ENCODE results near the gene FOXP4. TPM values are rescaled to one million over a fixed set of nuclear protein-coding genes. Genes with fewer than 3 reads are reported as not detected.

The FOXP4 gene
- total and polyA plus RNA-seq, 2 of the 13 experiments (the other 11 are each of a cell fraction or from before 2014, with no cell fraction given), result 11.0 to 12.4 TPM

DNA sequence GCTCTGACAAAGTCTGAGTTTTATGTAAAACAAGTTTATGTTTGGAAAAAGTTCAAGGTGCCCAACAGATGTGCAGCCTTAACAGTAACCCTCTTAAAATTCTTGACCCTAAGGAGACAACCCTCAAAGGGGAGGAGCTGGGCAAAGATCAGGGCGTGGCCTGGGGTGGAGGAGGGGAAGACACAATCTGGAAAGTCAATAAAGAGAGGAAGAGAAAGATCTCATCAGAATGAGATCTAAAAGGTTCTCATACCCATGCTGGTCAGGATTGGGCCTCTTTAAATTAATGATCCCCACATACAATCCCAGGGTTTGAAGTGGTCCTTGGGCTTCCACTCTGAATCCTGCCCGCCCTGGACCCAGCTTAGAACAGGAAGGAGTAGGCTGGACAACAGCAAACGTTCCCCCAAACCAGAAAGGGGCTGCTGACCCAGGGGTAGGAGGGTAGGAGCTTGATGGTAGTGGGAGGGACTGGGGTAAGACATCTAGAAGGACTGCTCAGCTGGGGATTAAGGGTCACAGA, 33.0 kb downstream of the FOXP4 start (continued):
- TF ChIP-seq CCAR2 (optimal IDR thresholded peaks at IDR 0.05; ENCODE audit: low read depth, low read length) (peak; percentile 5), HNRNPH1 (optimal IDR thresholded peaks at IDR 0.05; ENCODE audit: low read depth, low read length) (no peak), ONECUT2 (CRISPR knock-in tag; IDR thresholded peaks at IDR 0.05) (0 out of 2 replicates have a peak, but pooled peaks have one; percentile 36), IKZF1 (IDR thresholded peaks at IDR 0.05) (no peak), ZNF503 (CRISPR knock-in tag; IDR thresholded peaks at IDR 0.05) (no peak)

GRCh38 chr6:41580690-41581089, 34.5 kb downstream of the FOXP4 start:
- Histone ChIP-seq H3K36me3 (replicated peaks in 1 of 2; ENCODE audit: control insufficient read depth in 1 of 2, insufficient read depth in 2 of 2, low read length in 2 of 2) (peaks cover 41 to 71% of the 10 kb centered on the region in 2 experiments), H3K4me3 (replicated peaks in 1 of 3; ENCODE audit: insufficient read depth in 1 of 3, low read depth in 2 of 3, low read length in 3 of 3) (no peak overlapping the region), H3K9ac (ENCODE audit: insufficient read depth, low read depth, low read length) (no peak overlapping the region), H3K27ac (ENCODE audit: extremely low read length, insufficient read depth, low read length) (no peak overlapping the region), H3K79me2 (ENCODE audit: insufficient read depth, low read length) (peaks cover 9% of the 10 kb centered on the region), H2AFZ (ENCODE audit: low read length) (no peak overlapping the region), H3K9me3 (ENCODE audit: low read length) (no peaks in the 10 kb centered on the region), H4K20me1 (ENCODE audit: insufficient read depth, low read length) (peaks cover 9% of the 10 kb centered on the region; the same call in 1 of the 2 replicates), H3K4me1 (ENCODE audit: insufficient read depth, low read length) (peaks cover 94% of the 10 kb centered on the region), H3K4me2 (ENCODE audit: low read depth, low read length) (no peak overlapping the region), H3K27me3 (ENCODE audit: control insufficient read depth in 1 of 2, insufficient read depth in 2 of 2, low read length in 2 of 2) (no peaks in the 10 kb centered on the region)
- 91% methylated on average over 7 of the region's 7 CpGs for WGBS (ENCODE audit: low lambda C conversion rate)
- POLR2A ChIA-PET, result no interaction called here
- no peak for ATAC-seq
- BruUV-seq (replicated peaks), result no TSS peak
- in situ Hi-C loops (cut with HindIII; ENCODE audit: extremely low pct_ligation_motif_present, low pct_unique_long_range_greater_than_20kb) (loop anchor here (10.0 kb wide), 1 partner anchor 526 kb away; the partner anchor contains the start of gene APOBEC2), intact Hi-C loops (cut with micrococcal nuclease; ENCODE audit: unreplicated experiment) (no loop called here)
- CTCF ChIA-PET (ENCODE audit: low intra/inter-chr PET ratio, low total read pairs), result no interaction called here
- DNase-seq (ENCODE audit: low spot score), result no peak
- FAIRE-seq, result no peak
- TF ChIP-seq THAP7 (CRISPR knock-in tag; IDR thresholded peaks at IDR 0.05) (no peak), ZNF766 (CRISPR knock-in tag; IDR thresholded peaks at IDR 0.05; ENCODE audit: borderline replicate concordance) (no peak), ZFP41 (CRISPR knock-in tag; IDR thresholded peaks at IDR 0.05; ENCODE audit: borderline replicate concordance) (no peak), EHMT2 (IDR thresholded peaks at IDR 0.05; ENCODE audit: borderline replicate concordance, low read depth, low read length) (no peak), DR1 (CRISPR knock-in tag; IDR thresholded peaks at IDR 0.05) (no peak), PHB2 (IDR thresholded peaks at IDR 0.05; ENCODE audit: partially characterized antibody) (no peak), BRCA1 (CRISPR knock-in tag; IDR thresholded peaks at IDR 0.05) (no peak), ZNF20 (CRISPR knock-in tag; IDR thresholded peaks at IDR 0.05) (no peak), ZNF333 (CRISPR knock-in tag; IDR thresholded peaks at IDR 0.05; ENCODE audit: borderline replicate concordance) (no peak), SP2 (CRISPR knock-in tag; IDR thresholded peaks at IDR 0.05) (0 out of 2 replicates have a peak, but pooled peaks have one; percentile 13), GPN1 (CRISPR knock-in tag; IDR thresholded peaks at IDR 0.05; ENCODE audit: borderline replicate concordance) (no peak), HNF4G (IDR thresholded peaks at IDR 0.05; ENCODE audit: borderline replicate concordance, low read depth, low read length) (no peak), HNF4G (CRISPR knock-in tag; IDR thresholded peaks at IDR 0.05; ENCODE audit: borderline replicate concordance, low read depth) (no peak)
- TF ChIP-seq, protein P1, sequence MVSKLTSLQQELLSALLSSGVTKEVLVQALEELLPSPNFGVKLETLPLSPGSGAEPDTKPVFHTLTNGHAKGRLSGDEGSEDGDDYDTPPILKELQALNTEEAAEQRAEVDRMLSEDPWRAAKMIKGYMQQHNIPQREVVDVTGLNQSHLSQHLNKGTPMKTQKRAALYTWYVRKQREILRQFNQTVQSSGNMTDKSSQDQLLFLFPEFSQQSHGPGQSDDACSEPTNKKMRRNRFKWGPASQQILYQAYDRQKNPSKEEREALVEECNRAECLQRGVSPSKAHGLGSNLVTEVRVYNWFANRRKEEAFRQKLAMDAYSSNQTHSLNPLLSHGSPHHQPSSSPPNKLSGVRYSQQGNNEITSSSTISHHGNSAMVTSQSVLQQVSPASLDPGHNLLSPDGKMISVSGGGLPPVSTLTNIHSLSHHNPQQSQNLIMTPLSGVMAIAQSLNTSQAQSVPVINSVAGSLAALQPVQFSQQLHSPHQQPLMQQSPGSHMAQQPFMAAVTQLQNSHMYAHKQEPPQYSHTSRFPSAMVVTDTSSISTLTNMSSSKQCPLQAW (CRISPR knock-in tag; IDR thresholded peaks at IDR 0.05), result peak; percentile 29; the same call in 1 of the 2 replicates

All from HepG2 (cell line).